WTC11 (cell line): ENCODE measurements around the gene NUAK1.

Experiments
- ARID4B ChIP-seq: sonication (generic); formaldehyde crosslinking; IDR thresholded peaks from 2 replicates; pipeline ENCODE4 v1.8.0; 2023; ENCODE audit warnings: missing genetic modification reagents, mild to moderate bottlenecking, borderline replicate concordance
- ATF3 ChIP-seq: sonication (generic); formaldehyde crosslinking; conservative IDR thresholded peaks from 2 replicates; pipeline ENCODE4 v1.8.1; 2022; ENCODE audit warnings: mild to moderate bottlenecking, missing genetic modification reagents
- CREB1 ChIP-seq: sonication (generic); formaldehyde crosslinking; IDR thresholded peaks from 2 replicates; pipeline ENCODE4 v1.8.0; 2023; ENCODE audit warnings: mild to moderate bottlenecking, missing genetic modification reagents
- CTCF ChIP-seq: fragments of 200-600 bp; IDR thresholded peaks from 2 replicates; pipeline ENCODE4 v1.8.0; 2022; ENCODE audit warnings: antibody characterized with exemption
- E2F1 ChIP-seq: sonication (generic); formaldehyde crosslinking; IDR thresholded peaks from 2 replicates; pipeline ENCODE4 v1.8.0; 2022; ENCODE audit warnings: mild to moderate bottlenecking, missing genetic modification reagents
- ESRRA ChIP-seq: sonication (generic); formaldehyde crosslinking; IDR thresholded peaks from 2 replicates; pipeline ENCODE4 v1.8.1; 2022; ENCODE audit warnings: mild to moderate bottlenecking, missing genetic modification reagents, borderline replicate concordance
- FOXJ3 ChIP-seq: sonication (generic); formaldehyde crosslinking; IDR thresholded peaks from 2 replicates; pipeline ENCODE4 v1.9.0; 2021; ENCODE audit warnings: missing genetic modification reagents, mild to moderate bottlenecking, borderline replicate concordance
- GTF2I ChIP-seq: fragments of 250-450 bp; sonication (Bioruptor Pico); conservative IDR thresholded peaks from 2 replicates; pipeline ENCODE4 v1.4.0; 2021; ENCODE audit warnings: mild to moderate bottlenecking
- MAX ChIP-seq: sonication (generic); formaldehyde crosslinking; IDR thresholded peaks from 2 replicates; pipeline ENCODE4 v1.8.0; 2022; ENCODE audit warnings: mild to moderate bottlenecking, missing genetic modification reagents
- MLX ChIP-seq: sonication (generic); formaldehyde crosslinking; IDR thresholded peaks from 2 replicates; pipeline ENCODE4 v1.8.1; 2023; ENCODE audit warnings: mild to moderate bottlenecking, missing genetic modification reagents, moderate library complexity
- MXD4 ChIP-seq: fragments of 250-450 bp; sonication (Bioruptor Pico); IDR thresholded peaks from 2 replicates; pipeline ENCODE4 v1.8.0; 2021; ENCODE audit warnings: mild to moderate bottlenecking, moderate library complexity, borderline replicate concordance
- NFYB ChIP-seq: sonication (generic); formaldehyde crosslinking; conservative IDR thresholded peaks from 2 replicates; pipeline ENCODE4 v1.8.0; 2022; ENCODE audit warnings: low read depth, missing genetic modification reagents
- NR3C1 ChIP-seq: sonication (generic); formaldehyde crosslinking; conservative IDR thresholded peaks from 2 replicates; pipeline ENCODE4 v1.8.1; 2023; ENCODE audit warnings: low read depth, mild to moderate bottlenecking, missing genetic modification reagents
- USF2 ChIP-seq: sonication (generic); formaldehyde crosslinking; IDR thresholded peaks from 2 replicates; pipeline ENCODE4 v1.8.1; 2023; ENCODE audit warnings: mild to moderate bottlenecking, missing genetic modification reagents, moderate library complexity

- no peak for TF ChIP-seq CTCF
- TF ChIP-seq USF2, result no peak
- TF ChIP-seq CREB1, result no peak
- TF ChIP-seq MAX (CRISPR knock-in tag), result no peak
- no peak for TF ChIP-seq NR3C1 (CRISPR knock-in tag)
- no peak for TF ChIP-seq GTF2I (CRISPR knock-in tag)
- TF ChIP-seq MXD4, result no peak
- no peak for TF ChIP-seq NFYB
- no peak for TF ChIP-seq FOXJ3 (CRISPR knock-in tag)
- no peak for TF ChIP-seq MLX (CRISPR knock-in tag)
- TF ChIP-seq ARID4B (CRISPR knock-in tag), result no peak
- TF ChIP-seq ATF3, result no peak
- no peak for TF ChIP-seq ESRRA (CRISPR knock-in tag)
- no peak for TF ChIP-seq E2F1
These were observed 65.6 kb downstream of the NUAK1 start for GRCh38 chr12:106073179-106073578.
